HCT116 (cell line): Measurements from ENCODE around the gene PTPRCAP. TPM values are rescaled to one million over a fixed set of nuclear protein-coding genes. Genes with fewer than 3 reads are reported as not detected.

ENCODE experiments used
- ATAC-seq: fragments of 200-7000 bp; cut with Tn5 transposase; 2 replicates; pipeline ENCODE4 v1.9.1; 2020; ENCODE audit warnings: mild to moderate bottlenecking, moderate library complexity
- BruUV-seq: library from RNA; stranded (reverse); fragments of 400-500 nt; replicated peaks from 2 replicates; lab custom pipeline; 2021; lab: Mats Ljungman, UMichigan
- CTCF ChIA-PET: fragments of 300-600 bp; sonication (Branson Sonifier 250); formaldehyde crosslinking; loops from one replicate; lab custom pipeline; 2021; ENCODE audit warnings: antibody characterized with exemption; lab: Charles Lee
- POLR2A ChIA-PET: fragments of 300-600, 350-600 bp; sonication (Branson Sonifier 250); formaldehyde crosslinking; loops from one replicate; lab custom pipeline; 2021; ENCODE audit warnings: antibody characterized with exemption; lab: Charles Lee
- RAD21 ChIA-PET, 2 experiments: fragments of 300-600 bp; sonication (Branson Sonifier 250); formaldehyde crosslinking; loops; one replicate each; lab custom pipeline; 2023; ENCODE audit warnings: low total read pairs in 2 of 2; ENCODE audit not compliant: uncharacterized antibody in 2 of 2, unreplicated experiment in 2 of 2, low non-redundant PET in 1 of 2; lab: Charles Lee
- DNase-seq: peaks from one replicate; pipeline ENCODE4 v3.0.0-alpha.2; 2010; ENCODE audit warnings: low read depth, low spot score
- H2AFZ ChIP-seq: fragments of 200-600 bp; shearing (Covaris generic), sonication (generic); 2 replicates; pipeline ENCODE4 v1.6.1; 2017; ENCODE audit warnings: low read depth, mixed run types, mixed read lengths, antibody characterized with exemption, low read length; ENCODE audit not compliant: poor library complexity, severe bottlenecking
- H3K27ac ChIP-seq: 2 replicates; pipeline ENCODE4 v1.5.1; 2012; ENCODE audit warnings: low read depth, low read length
- H3K27me3 ChIP-seq: fragments of 200-600 bp; sonication (generic); 2 replicates; pipeline ENCODE4 v1.6.1; 2016; ENCODE audit warnings: mixed run types, low read length, mixed read lengths; ENCODE audit not compliant: insufficient read depth
- H3K36me3 ChIP-seq, 2 experiments: fragments of 200-500 bp in 1 of 2; fragments of 200-600 bp in 1 of 2; sonication (Bioruptor generic) in 1 of 2; sonication (generic) in 1 of 2; 2 replicates each; pipeline versions ENCODE4 v1.5.1 to v1.6.1; 2014 to 2016; ENCODE audit warnings: low read length in 2 of 2, inconsistent platforms in 1 of 2, mixed read lengths in 1 of 2, mixed run types in 1 of 2; ENCODE audit not compliant: insufficient read depth in 2 of 2, control insufficient read depth in 1 of 2
- H3K4me1 ChIP-seq, 2 experiments: fragments of 200-600 bp in 1 of 2; sonication (generic) in 1 of 2; 2 replicates each; pipeline versions ENCODE4 v1.5.1 to v1.6.1; 2012 to 2017; ENCODE audit warnings: low read length in 2 of 2, inconsistent platforms in 1 of 2, mild to moderate bottlenecking in 1 of 2, mixed read lengths in 1 of 2, mixed run types in 1 of 2, moderate library complexity in 1 of 2; ENCODE audit not compliant: insufficient read depth in 2 of 2, control insufficient read depth in 1 of 2
- H3K4me2 ChIP-seq: fragments of 200-600 bp; sonication (generic); 2 replicates; pipeline ENCODE4 v1.6.1; 2017; ENCODE audit warnings: mixed run types, low read length, mixed read lengths
- H3K4me3 ChIP-seq, 2 experiments: fragments of 200-600 bp in 1 of 2; sonication (generic) in 1 of 2; replicated peaks in 1 of 2; 2 replicates each; pipeline ENCODE4 v1.5.1; 2011 to 2016; ENCODE audit warnings: low read length in 2 of 2, control low read depth in 1 of 2, low read depth in 1 of 2, mild to moderate bottlenecking in 1 of 2, mixed read lengths in 1 of 2, mixed run types in 1 of 2
- H3K79me2 ChIP-seq: fragments of 200-600 bp; sonication (generic); 2 replicates; pipeline ENCODE4 v1.6.1; 2017; ENCODE audit warnings: mild to moderate bottlenecking, mixed run types, low read length, moderate library complexity, mixed read lengths; ENCODE audit not compliant: insufficient read depth
- H3K9ac ChIP-seq: fragments of 200-600 bp; sonication (generic); 2 replicates; pipeline ENCODE4 v1.6.1; 2016; ENCODE audit warnings: low read length, mixed read lengths
- H3K9me2 ChIP-seq: fragments of 200-600 bp; sonication (generic), shearing (Covaris generic); 2 replicates; pipeline ENCODE4 v1.6.1; 2017; ENCODE audit warnings: mixed run types, mild to moderate bottlenecking, moderate library complexity; ENCODE audit not compliant: insufficient read depth
- H3K9me3 ChIP-seq, 2 experiments: fragments of 200-500 bp in 1 of 2; fragments of 200-600 bp in 1 of 2; sonication (Bioruptor generic) in 1 of 2; sonication (generic) in 1 of 2; 2 replicates each; pipeline ENCODE4 v1.6.1; 2014 to 2017; ENCODE audit warnings: low read length in 2 of 2, mixed read lengths in 2 of 2, inconsistent platforms in 1 of 2, low read depth in 1 of 2, mild to moderate bottlenecking in 1 of 2, mixed run types in 1 of 2, moderate library complexity in 1 of 2; ENCODE audit not compliant: control insufficient read depth in 1 of 2, insufficient read depth in 1 of 2
- H4K20me1 ChIP-seq: fragments of 200-600 bp; sonication (generic), shearing (Covaris generic); 2 replicates; pipeline ENCODE4 v1.6.1; 2017; ENCODE audit warnings: mixed run types, mild to moderate bottlenecking, moderate library complexity; ENCODE audit not compliant: insufficient read depth
- CEBPB ChIP-seq: IDR thresholded peaks from 2 replicates; pipeline ENCODE4 v1.6.1; 2012; ENCODE audit warnings: low read depth
- ELF1 ChIP-seq: IDR thresholded peaks from 2 replicates; pipeline ENCODE4 v1.6.1; 2012; ENCODE audit warnings: low read depth, borderline replicate concordance
- EZH2phosphoT487 ChIP-seq: fragments of 200-600 bp; IDR thresholded peaks from 2 replicates; pipeline ENCODE4 v1.6.1; 2018; ENCODE audit warnings: antibody characterized with exemption, borderline replicate concordance
- RAD21 ChIP-seq: IDR thresholded peaks from 2 replicates; pipeline ENCODE4 v1.6.1; 2012; ENCODE audit warnings: low read depth, mild to moderate bottlenecking
- SIN3A ChIP-seq: IDR thresholded peaks from 2 replicates; pipeline ENCODE4 v1.6.1; 2012; ENCODE audit warnings: low read depth
- SRF ChIP-seq: IDR thresholded peaks from 2 replicates; pipeline ENCODE4 v1.6.1; 2012; ENCODE audit warnings: low read depth
- TCF7L2 ChIP-seq: IDR thresholded peaks from 2 replicates; pipeline ENCODE4 v1.7.0; 2011; ENCODE audit warnings: borderline replicate concordance, inconsistent platforms; ENCODE audit not compliant: insufficient read depth, insufficient read length; ENCODE audit errors: extremely low read depth
- YY1 ChIP-seq: IDR thresholded peaks from 2 replicates; pipeline ENCODE4 v1.6.1; 2011; ENCODE audit warnings: low read length, low read depth, moderate library complexity, mild to moderate bottlenecking; ENCODE audit not compliant: insufficient replicate concordance; ENCODE audit errors: extremely low read depth
- ZNF274 ChIP-seq: fragments of 200-500 bp; sonication (Bioruptor generic); IDR thresholded peaks from 2 replicates; pipeline ENCODE4 v1.6.1; 2014; ENCODE audit warnings: mild to moderate bottlenecking, low read depth, low read length, inconsistent platforms
- intact Hi-C: fragments of 100-400 bp; cut with micrococcal nuclease; formaldehyde crosslinking; loops from 2 replicates; pipeline ENCODE4 v1.10.0; 2022
- total RNA-seq: library from RNA; stranded (reverse); gene quantifications from one replicate; pipeline ENCODE4 v1.2.1, GENCODE V29; 2021; ENCODE audit not compliant: unreplicated experiment
- TF ChIP-seq, protein P1 (sequence below), 3 experiments: fragments of 200-600 bp in 1 of 3; sonication (generic) in 1 of 3; IDR thresholded peaks in 2 of 3; conservative IDR thresholded peaks in 1 of 3; 2 replicates each; pipeline ENCODE4 v1.5.1; 2012 to 2017; ENCODE audit warnings: low read depth in 2 of 3, low read length in 2 of 3, antibody characterized with exemption in 1 of 3, borderline replicate concordance in 1 of 3, control low read depth in 1 of 3, mild to moderate bottlenecking in 1 of 3, mixed read lengths in 1 of 3, mixed run types in 1 of 3, moderate library complexity in 1 of 3; ENCODE audit not compliant: insufficient read depth in 1 of 3
- TF ChIP-seq, protein P2 (sequence below): IDR thresholded peaks from 2 replicates; pipeline ENCODE4 v1.6.1; 2012; ENCODE audit warnings: low read depth

The PTPRCAP gene
- total RNA-seq, 1 experiment from 2014 or later: 1.4 TPM

GRCh38 chr11:67434395-67434881, 3.0 kb downstream of the PTPRCAP start:
- BruUV-seq: no TSS peak
- POLR2A ChIA-PET: no interaction called here

More at GRCh38 chr11:67434395-67434881, 3.0 kb downstream of the PTPRCAP start:
- H3K4me2 ChIP-seq: no peak overlapping the region
- peaks cover 10 to 17% of the 10 kb centered on the region in 2 experiments; a peak in 3 of 4 replicates for H3K36me3 ChIP-seq
- H3K4me1 ChIP-seq: peaks cover 5 to 13% of the 10 kb centered on the region in 2 experiments
- CTCF ChIA-PET: no interaction called here
- TF ChIP-seq YY1 (no peak), ELF1 (no peak), ZNF274 (no peak), SIN3A (no peak), TCF7L2 (no peak), CEBPB (no peak), SRF (no peak), EZH2phosphoT487 (no peak), RAD21 (no peak)
- TF ChIP-seq, protein P1, sequence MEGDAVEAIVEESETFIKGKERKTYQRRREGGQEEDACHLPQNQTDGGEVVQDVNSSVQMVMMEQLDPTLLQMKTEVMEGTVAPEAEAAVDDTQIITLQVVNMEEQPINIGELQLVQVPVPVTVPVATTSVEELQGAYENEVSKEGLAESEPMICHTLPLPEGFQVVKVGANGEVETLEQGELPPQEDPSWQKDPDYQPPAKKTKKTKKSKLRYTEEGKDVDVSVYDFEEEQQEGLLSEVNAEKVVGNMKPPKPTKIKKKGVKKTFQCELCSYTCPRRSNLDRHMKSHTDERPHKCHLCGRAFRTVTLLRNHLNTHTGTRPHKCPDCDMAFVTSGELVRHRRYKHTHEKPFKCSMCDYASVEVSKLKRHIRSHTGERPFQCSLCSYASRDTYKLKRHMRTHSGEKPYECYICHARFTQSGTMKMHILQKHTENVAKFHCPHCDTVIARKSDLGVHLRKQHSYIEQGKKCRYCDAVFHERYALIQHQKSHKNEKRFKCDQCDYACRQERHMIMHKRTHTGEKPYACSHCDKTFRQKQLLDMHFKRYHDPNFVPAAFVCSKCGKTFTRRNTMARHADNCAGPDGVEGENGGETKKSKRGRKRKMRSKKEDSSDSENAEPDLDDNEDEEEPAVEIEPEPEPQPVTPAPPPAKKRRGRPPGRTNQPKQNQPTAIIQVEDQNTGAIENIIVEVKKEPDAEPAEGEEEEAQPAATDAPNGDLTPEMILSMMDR (IDR thresholded peaks at IDR 0.05 in 2 of 3, conservative IDR thresholded peaks at IDR 0.05 in 1 of 3; ENCODE audit: borderline replicate concordance in 1 of 3, insufficient read depth in 1 of 3, low read depth in 2 of 3, low read length in 2 of 3): no peak
- TF ChIP-seq, protein P2, sequence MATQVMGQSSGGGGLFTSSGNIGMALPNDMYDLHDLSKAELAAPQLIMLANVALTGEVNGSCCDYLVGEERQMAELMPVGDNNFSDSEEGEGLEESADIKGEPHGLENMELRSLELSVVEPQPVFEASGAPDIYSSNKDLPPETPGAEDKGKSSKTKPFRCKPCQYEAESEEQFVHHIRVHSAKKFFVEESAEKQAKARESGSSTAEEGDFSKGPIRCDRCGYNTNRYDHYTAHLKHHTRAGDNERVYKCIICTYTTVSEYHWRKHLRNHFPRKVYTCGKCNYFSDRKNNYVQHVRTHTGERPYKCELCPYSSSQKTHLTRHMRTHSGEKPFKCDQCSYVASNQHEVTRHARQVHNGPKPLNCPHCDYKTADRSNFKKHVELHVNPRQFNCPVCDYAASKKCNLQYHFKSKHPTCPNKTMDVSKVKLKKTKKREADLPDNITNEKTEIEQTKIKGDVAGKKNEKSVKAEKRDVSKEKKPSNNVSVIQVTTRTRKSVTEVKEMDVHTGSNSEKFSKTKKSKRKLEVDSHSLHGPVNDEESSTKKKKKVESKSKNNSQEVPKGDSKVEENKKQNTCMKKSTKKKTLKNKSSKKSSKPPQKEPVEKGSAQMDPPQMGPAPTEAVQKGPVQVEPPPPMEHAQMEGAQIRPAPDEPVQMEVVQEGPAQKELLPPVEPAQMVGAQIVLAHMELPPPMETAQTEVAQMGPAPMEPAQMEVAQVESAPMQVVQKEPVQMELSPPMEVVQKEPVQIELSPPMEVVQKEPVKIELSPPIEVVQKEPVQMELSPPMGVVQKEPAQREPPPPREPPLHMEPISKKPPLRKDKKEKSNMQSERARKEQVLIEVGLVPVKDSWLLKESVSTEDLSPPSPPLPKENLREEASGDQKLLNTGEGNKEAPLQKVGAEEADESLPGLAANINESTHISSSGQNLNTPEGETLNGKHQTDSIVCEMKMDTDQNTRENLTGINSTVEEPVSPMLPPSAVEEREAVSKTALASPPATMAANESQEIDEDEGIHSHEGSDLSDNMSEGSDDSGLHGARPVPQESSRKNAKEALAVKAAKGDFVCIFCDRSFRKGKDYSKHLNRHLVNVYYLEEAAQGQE: no peak
- H3K9me2 ChIP-seq: no peaks in the 10 kb centered on the region
- H3K9ac ChIP-seq: no peak overlapping the region
- intact Hi-C loops: no loop called here
- H3K9me3 ChIP-seq: no peaks in the 10 kb centered on the region
- H3K4me3 ChIP-seq: no peak overlapping the region
- no peak for ATAC-seq
- H4K20me1 ChIP-seq: no peaks in the 10 kb centered on the region
- peaks cover 15% of the 10 kb centered on the region for H3K79me2 ChIP-seq
- no peak overlapping the region for H3K27ac ChIP-seq
- no peak overlapping the region for H2AFZ ChIP-seq
- no peaks in the 10 kb centered on the region for H3K27me3 ChIP-seq
- RAD21 ChIA-PET: no interaction called here
- no peak for DNase-seq
